Peyer's patch (tissue), 4 donors: ENCODE data around the gene FAM229B. TPM values are rescaled to one million over a fixed set of nuclear protein-coding genes. Genes with fewer than 3 reads are reported as not detected.
A peak's percentile ranks its signal among the peaks of the same experiment; 100 is the strongest.
"Not testable (repeated sequence)": the region's sequence is repeated elsewhere in the genome, so short reads cannot be mapped to it uniquely, and the experiment has no call there.

Experiments used
- DNase-seq, 3 donors: peaks; one replicate each; pipeline ENCODE4 v3.0.0-alpha.2; 2017 to 2019
- H3K27ac ChIP-seq, 4 donors: fragments of 200-600 bp; sonication (generic); one replicate each; pipeline ENCODE4 v1.5.1; 2016 to 2019
- H3K27me3 ChIP-seq, 2 donors: fragments of 200-600 bp; sonication (generic); one replicate each; pipeline ENCODE4 v1.5.1; 2019
- H3K36me3 ChIP-seq, 3 donors: fragments of 200-600 bp; sonication (generic); one replicate each; pipeline ENCODE4 v1.5.1; 2016 to 2019
- H3K4me1 ChIP-seq, 4 donors: fragments of 200-600 bp; sonication (generic); one replicate each; pipeline ENCODE4 v1.5.1; 2016 to 2019
- H3K4me3 ChIP-seq, 4 donors: fragments of 200-600 bp; sonication (generic); 1 replicate in 3 of 4; 2 replicates in 1 of 4; pipeline ENCODE4 v1.5.1; 2016 to 2019; ENCODE audit warnings: mild to moderate bottlenecking in 1 of 4
- H3K9me3 ChIP-seq, 4 donors: fragments of 200-600 bp; sonication (generic); one replicate each; pipeline ENCODE4 v1.5.1; 2016 to 2019; ENCODE audit warnings: mild to moderate bottlenecking in 1 of 4
- CTCF ChIP-seq, 6 experiments: fragments of 450-650 bp in 4 of 6; fragments of 200-600 bp in 2 of 6; sonication (generic) in 1 of 6; IDR thresholded peaks; one replicate each; pipeline ENCODE4 v1.5.1; 2017 to 2019; ENCODE audit warnings: antibody characterized with exemption in 6 of 6, mild to moderate bottlenecking in 3 of 6, moderate library complexity in 1 of 6
- POLR2A ChIP-seq, 2 donors: fragments of 450-650 bp; IDR thresholded peaks; one replicate each; pipeline ENCODE4 v1.5.1; 2017; ENCODE audit warnings: antibody characterized with exemption in 2 of 2, mild to moderate bottlenecking in 2 of 2, moderate library complexity in 2 of 2
- total RNA-seq, 4 donors: library from RNA; depleted of rRNA; stranded (reverse); fragments of >200 nt; gene quantifications; one replicate each; pipeline ENCODE4 v1.1.0, GENCODE V29; 2016

The FAM229B gene
- total RNA-seq, 4 donors from 2014 or later: 1.2 to 13.2 (median 2.9) TPM; not detected in 1

- H3K27ac ChIP-seq: no peak overlapping the region
- TF ChIP-seq POLR2A (IDR thresholded peaks at IDR 0.05): no peak
- no peak for TF ChIP-seq CTCF (IDR thresholded peaks at IDR 0.05)
- H3K4me3 ChIP-seq: no peak overlapping the region
- H3K9me3 ChIP-seq: no peaks in the 10 kb centered on the region
- H3K36me3 ChIP-seq: no peaks in the 10 kb centered on the region
- DNase-seq: no peak
- H3K27me3 ChIP-seq: no peaks in the 10 kb centered on the region
- no peaks in the 10 kb centered on the region for H3K4me1 ChIP-seq
These were observed 13.2 kb downstream of the FAM229B start for GRCh38 chr6:112100561-112100960.

DNA sequence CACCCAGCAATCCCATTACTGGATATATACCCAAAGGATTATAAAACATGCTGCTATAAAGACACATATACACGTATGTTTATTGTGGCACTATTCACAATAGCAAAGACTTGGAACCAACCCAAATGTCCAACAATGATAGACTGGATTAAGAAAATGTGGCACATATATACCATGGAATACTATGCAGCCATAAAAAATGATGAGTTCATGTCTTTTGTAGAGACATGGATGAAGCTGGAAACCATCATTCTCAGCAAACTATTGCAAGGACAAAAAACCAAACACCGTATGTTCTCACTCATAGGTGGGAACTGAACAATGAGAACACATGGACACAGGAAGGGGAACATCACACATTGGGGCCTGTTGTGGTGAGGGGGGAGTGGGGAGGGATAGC is 18.6 kb downstream of the FAM229B start:
- not testable (repeated sequence) for DNase-seq

DNA sequence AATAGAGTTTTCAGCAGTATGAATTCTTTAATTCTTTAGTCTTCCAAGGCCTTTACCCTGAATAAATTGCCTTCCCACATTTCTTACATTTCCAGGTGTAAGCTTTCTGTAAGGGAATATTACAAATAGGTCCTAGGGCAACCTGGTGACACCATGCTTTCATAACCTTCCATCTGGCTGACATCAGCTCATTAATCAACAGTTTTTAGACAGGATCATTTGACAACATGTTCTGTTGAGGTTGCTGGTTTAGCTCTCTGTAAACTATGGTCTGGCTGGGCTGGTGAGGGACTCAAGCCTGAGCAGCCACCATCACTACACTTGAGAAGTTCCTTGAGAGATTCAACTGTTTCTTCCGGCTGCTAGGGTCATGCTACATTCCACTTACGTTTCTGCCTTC is 19.2 kb downstream of the FAM229B start:
- TF ChIP-seq POLR2A (IDR thresholded peaks at IDR 0.05) (no peak), CTCF (IDR thresholded peaks at IDR 0.05) (no peak)
- Histone ChIP-seq H3K36me3 (peaks cover 0 to 27% (median 0%) of the 10 kb centered on the region in 3 donors), H3K27me3 (no peaks in the 10 kb centered on the region), H3K27ac (no peak overlapping the region), H3K4me3 (no peak overlapping the region), H3K4me1 (no peaks in the 10 kb centered on the region), H3K9me3 (no peaks in the 10 kb centered on the region)
- DNase-seq: no peak

More for the DNA sequence above, 18.6 kb downstream of the FAM229B start:
- not testable (repeated sequence) for H3K4me1 ChIP-seq, H3K27ac ChIP-seq, H3K4me3 ChIP-seq, H3K27me3 ChIP-seq, H3K9me3 ChIP-seq
- H3K36me3 ChIP-seq: peaks cover 0 to 27% (median 0%) of the 10 kb centered on the region in 3 donors

- no peak for TF ChIP-seq CTCF (IDR thresholded peaks at IDR 0.05)
- TF ChIP-seq POLR2A (IDR thresholded peaks at IDR 0.05): no peak
- H3K36me3 ChIP-seq: peaks cover 0 to 27% (median 0%) of the 10 kb centered on the region in 3 donors
- no peaks in the 10 kb centered on the region for H3K4me1 ChIP-seq
- no peaks in the 10 kb centered on the region for H3K9me3 ChIP-seq
- no peak for DNase-seq
- H3K27me3 ChIP-seq: no peaks in the 10 kb centered on the region
- H3K4me3 ChIP-seq: no peak overlapping the region
- peak overlapping the region in 1 of 4 donors; percentile 24 for H3K27ac ChIP-seq
These were observed 21.9 kb downstream of the FAM229B start for GRCh38 chr6:112109262-112109661.

GRCh38 chr6:112113431-112113830 is 26.0 kb downstream of the FAM229B start:
- DNase-seq: no peak
- H3K4me3 ChIP-seq: no peak overlapping the region
- no peaks in the 10 kb centered on the region for H3K9me3 ChIP-seq
- H3K27ac ChIP-seq: no peak overlapping the region
- H3K4me1 ChIP-seq: no peaks in the 10 kb centered on the region
- no peaks in the 10 kb centered on the region for H3K27me3 ChIP-seq
- H3K36me3 ChIP-seq: peaks cover 0 to 26% (median 0%) of the 10 kb centered on the region in 3 donors
- no peak for TF ChIP-seq POLR2A (IDR thresholded peaks at IDR 0.05)
- TF ChIP-seq CTCF (IDR thresholded peaks at IDR 0.05): no peak

DNA sequence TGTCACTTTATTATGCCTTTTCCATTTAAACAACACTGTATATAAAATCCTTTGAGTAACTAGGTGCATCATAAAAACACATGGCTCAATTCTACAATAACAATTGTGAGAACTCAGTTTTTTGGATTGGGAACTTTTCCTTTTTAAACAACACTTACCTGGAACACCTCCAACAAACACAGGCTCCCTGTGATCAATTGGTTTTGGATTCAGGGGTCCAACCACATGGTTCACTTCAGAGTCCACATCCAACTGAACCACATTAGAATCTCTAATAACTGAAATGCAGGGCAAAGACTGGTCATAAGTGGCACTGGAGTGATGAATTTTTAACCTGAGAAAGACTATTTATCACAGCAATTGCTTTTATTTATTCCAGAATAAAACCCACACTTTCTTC is 26.5 kb downstream of the FAM229B start:
- no peak for DNase-seq
- H3K27me3 ChIP-seq: no peaks in the 10 kb centered on the region
- no peak overlapping the region for H3K27ac ChIP-seq
- no peak overlapping the region for H3K4me3 ChIP-seq
- H3K4me1 ChIP-seq: no peaks in the 10 kb centered on the region
- peaks cover 0 to 25% (median 0%) of the 10 kb centered on the region in 3 donors for H3K36me3 ChIP-seq
- no peaks in the 10 kb centered on the region for H3K9me3 ChIP-seq
- TF ChIP-seq POLR2A (IDR thresholded peaks at IDR 0.05) (no peak), CTCF (IDR thresholded peaks at IDR 0.05) (no peak)
